Keratinocyte (primary cell): ENCODE data around the gene GATA2.

Source experiments
- EZH2 ChIP-seq: IDR thresholded peaks from one replicate; pipeline ENCODE4 v1.6.1; 2012; ENCODE audit warnings: inconsistent platforms, mild to moderate bottlenecking, low read length, moderate library complexity
- TF ChIP-seq, protein P1 (sequence below), 3 experiments: IDR thresholded peaks in 1 of 3; conservative IDR thresholded peaks in 1 of 3; optimal IDR thresholded peaks in 1 of 3; 2 replicates in 2 of 3; 3 replicates in 1 of 3; pipeline versions ENCODE3 to v1.5.1; 2011; ENCODE audit warnings: low read length in 3 of 3, mild to moderate bottlenecking in 3 of 3, moderate library complexity in 2 of 3, control low read depth in 1 of 3, inconsistent platforms in 1 of 3; ENCODE audit not compliant: insufficient read depth in 2 of 3; ENCODE audit errors: extremely low read depth in 1 of 3

DNA sequence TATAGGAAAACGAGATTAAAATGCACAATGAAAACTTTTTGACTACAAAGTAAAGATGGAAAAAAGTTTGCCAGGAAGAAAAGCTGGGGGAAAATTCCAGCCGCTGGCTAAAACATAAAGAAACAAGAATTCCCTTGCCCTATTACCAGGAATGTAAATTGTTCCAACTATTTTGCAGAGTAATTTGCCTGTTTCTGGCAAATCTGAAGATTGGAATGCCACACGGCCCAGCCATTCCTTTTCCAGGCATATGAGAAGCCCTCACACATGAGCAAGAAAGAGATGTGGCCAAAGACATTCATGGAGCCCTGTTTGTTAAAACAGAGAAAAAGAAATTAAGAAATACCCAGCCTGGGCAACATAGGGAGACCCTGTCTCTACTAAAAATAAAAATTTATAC, 8.4 kb upstream of the GATA2 start:
- TF ChIP-seq EZH2: no peak
- TF ChIP-seq, protein P1, sequence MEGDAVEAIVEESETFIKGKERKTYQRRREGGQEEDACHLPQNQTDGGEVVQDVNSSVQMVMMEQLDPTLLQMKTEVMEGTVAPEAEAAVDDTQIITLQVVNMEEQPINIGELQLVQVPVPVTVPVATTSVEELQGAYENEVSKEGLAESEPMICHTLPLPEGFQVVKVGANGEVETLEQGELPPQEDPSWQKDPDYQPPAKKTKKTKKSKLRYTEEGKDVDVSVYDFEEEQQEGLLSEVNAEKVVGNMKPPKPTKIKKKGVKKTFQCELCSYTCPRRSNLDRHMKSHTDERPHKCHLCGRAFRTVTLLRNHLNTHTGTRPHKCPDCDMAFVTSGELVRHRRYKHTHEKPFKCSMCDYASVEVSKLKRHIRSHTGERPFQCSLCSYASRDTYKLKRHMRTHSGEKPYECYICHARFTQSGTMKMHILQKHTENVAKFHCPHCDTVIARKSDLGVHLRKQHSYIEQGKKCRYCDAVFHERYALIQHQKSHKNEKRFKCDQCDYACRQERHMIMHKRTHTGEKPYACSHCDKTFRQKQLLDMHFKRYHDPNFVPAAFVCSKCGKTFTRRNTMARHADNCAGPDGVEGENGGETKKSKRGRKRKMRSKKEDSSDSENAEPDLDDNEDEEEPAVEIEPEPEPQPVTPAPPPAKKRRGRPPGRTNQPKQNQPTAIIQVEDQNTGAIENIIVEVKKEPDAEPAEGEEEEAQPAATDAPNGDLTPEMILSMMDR (optimal IDR thresholded peaks at IDR 0.05 in 1 of 3, IDR thresholded peaks at IDR 0.05 in 1 of 3, conservative IDR thresholded peaks at IDR 0.05 in 1 of 3; ENCODE audit: extremely low read depth in 1 of 3, insufficient read depth in 2 of 3, low read length in 3 of 3): no peak
